ENCODE measurements around the gene SEZ6L2.
A peak's percentile ranks its signal among the peaks of the same experiment; 100 is the strongest.
"Not testable (repeated sequence)": the region's sequence is repeated elsewhere in the genome, so short reads cannot be mapped to it uniquely, and the experiment has no call there.

The SEZ6L2 gene

DNA sequence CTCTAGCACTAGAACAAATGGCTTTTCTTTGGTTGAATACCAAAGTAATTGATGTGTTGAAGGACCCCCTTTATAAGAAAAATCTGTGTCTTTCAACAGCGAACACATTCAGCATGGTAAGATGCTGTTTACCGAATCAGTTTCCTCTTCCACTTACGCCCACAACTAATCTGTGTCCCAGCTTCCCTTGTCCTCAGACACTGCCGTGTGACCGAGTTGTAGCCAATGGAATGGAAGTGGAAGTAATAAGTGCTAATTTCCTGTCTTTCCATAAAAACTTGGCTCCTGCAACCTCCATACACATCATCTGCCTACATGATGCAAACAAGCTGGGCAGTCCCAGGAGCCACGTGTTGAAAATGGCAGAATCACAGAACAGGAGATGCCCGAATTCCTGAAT is 46.7 kb downstream of the SEZ6L2 start:
- no peak for DNase-seq (ENCODE audit: low read depth)

DNA sequence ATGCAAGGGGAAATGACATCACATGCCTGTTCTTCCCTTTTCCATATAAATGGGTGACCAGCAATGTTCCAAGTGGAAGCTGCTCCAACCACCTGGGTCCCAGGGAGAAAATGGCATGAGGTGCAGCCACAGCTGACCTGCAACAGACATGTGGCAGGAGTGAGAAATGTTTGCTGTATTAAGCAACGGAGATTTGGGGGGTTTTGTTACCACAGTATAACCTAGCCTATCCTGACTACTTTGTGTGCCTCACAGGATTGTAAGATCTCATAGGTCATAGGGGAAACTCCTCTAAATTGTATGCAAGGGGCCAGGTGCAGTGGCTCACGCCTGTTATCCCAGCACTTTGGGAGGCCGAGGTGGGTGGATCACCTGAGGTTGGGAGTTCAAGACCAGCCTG is 48.4 kb downstream of the SEZ6L2 start:
- no peak for DNase-seq (ENCODE audit: low read depth)

GRCh38 chr16:29849505-29849904 is 49.8 kb downstream of the SEZ6L2 start:
- DNase-seq (ENCODE audit: low read depth) = no peak

- DNase-seq (ENCODE audit: low read depth) = peak; percentile 74
These were observed 50.7 kb downstream of the SEZ6L2 start for GRCh38 chr16:29848420-29849297.

- DNase-seq (ENCODE audit: low read depth) = no peak
These were observed 53.7 kb downstream of the SEZ6L2 start for GRCh38 chr16:29845656-29846055.

DNA sequence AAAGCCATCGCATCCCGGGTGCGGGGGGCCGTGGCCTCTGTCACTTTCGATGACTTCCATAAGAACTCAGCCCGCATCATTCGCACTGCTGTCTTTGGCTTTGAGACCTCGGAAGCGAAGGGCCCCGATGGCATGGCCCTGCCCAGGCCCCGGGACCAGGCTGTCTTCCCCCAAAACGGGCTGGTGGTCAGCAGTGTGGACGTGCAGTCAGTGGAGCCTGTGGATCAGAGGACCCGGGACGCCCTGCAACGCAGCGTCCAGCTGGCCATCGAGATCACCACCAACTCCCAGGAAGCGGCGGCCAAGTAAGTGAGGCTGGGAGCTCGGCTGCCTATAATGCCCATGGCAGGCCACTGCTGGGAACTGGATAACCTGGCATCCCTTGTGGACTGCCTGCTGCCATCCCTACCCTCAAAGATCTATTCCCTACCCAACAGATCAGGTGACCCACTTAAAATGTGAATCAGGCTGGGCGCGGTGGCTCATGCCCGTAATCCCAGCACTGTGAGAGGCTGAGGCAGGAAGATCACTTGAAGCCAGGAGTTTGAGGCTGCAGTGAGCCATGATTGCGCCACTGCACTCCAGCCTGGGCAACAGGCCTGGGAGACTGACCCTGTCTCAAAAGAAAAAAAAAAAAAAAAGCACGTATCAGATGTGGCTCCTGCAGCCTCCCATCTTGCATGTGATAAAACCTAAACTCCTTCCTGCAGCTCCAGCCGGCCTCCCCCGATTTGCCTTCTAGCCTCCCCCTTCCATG is 54.6 kb downstream of the SEZ6L2 start:
- no peak for DNase-seq (ENCODE audit: low read depth)

DNA sequence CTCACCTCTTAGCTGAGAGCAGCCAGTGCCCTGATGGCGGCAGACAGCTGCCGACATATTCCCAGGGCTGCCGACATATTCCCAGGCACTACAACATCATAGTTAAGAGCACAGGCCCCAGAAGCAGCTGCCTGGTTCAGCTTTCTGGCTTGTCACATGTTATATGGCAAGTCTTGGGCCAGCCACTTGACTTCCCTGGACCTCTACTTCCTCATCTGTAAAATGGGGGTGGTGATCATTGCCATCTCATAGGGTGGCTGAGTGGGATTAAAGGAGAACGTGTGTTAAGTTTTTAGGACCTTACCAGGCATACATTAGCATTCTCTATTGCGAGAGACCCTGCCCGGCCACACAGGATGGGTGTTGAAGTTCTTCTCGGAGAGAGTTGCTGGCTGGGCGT is 55.4 kb downstream of the SEZ6L2 start:
- DNase-seq (ENCODE audit: low read depth) = no peak

- DNase-seq (ENCODE audit: low read depth) = no peak
These were observed 56.5 kb downstream of the SEZ6L2 start for GRCh38 chr16:29842732-29843346.

GRCh38 chr16:29841631-29842030 is 57.7 kb downstream of the SEZ6L2 start:
- DNase-seq (ENCODE audit: low read depth) = no peak

DNA sequence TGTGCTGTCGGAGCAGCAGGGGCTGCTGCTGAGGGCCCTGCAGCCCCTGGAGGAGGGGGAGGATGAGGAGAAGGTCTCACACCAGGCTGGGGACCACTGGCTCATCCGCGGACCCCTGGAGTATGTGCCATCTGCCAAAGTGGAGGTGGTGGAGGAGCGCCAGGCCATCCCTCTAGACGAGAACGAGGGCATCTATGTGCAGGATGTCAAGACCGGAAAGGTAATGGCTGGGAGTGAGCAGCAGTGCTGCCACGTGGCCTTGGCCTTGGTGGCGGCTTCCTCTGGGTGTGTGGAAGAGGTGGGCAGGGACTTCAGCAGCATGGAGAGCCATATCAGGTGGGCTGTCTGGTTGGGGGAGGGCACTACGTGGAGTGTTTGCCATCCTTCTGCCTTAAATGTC is 59.1 kb downstream of the SEZ6L2 start:
- DNase-seq (ENCODE audit: low read depth) = no peak

- no peak for DNase-seq (ENCODE audit: low read depth)
These were observed 59.5 kb downstream of the SEZ6L2 start for GRCh38 chr16:29839822-29840221.

DNA sequence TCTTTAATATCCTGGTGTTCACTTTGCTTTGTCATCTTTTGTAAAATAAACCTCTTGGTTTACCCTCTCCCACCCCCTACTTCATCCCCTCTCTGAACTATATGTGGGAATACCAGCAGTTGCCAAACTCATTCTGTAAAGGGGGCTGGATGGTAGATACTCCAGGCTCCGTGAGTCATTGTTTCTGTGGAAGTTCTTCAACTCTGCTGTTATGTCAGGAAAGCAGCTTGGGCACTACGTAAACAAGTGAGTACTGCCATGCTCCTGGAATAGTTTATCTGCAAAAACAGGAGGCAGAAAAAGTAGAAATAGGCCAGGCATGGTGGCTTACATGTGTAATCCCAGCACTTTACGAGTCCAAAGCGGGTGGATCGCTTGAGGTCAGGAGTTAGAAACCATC is 61.5 kb downstream of the SEZ6L2 start:
- DNase-seq (ENCODE audit: low read depth) = no peak

DNA sequence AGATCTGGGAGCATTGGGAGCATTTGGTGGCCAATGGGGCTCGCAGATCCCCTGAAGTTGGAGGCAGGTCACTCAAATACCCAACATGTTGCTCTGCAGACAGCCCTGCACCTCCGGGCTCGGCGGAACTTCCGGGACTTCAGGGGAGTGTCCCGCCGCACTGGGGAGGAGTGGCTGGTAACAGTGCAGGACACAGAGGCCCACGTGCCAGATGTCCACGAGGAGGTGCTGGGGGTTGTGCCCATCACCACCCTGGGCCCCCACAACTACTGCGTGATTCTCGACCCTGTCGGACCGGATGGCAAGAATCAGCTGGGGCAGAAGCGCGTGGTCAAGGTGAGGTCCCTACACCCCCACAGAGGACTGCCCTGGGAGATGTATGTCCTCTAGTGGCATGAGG is 62.7 kb downstream of the SEZ6L2 start:
- no peak for DNase-seq (ENCODE audit: low read depth)

DNA sequence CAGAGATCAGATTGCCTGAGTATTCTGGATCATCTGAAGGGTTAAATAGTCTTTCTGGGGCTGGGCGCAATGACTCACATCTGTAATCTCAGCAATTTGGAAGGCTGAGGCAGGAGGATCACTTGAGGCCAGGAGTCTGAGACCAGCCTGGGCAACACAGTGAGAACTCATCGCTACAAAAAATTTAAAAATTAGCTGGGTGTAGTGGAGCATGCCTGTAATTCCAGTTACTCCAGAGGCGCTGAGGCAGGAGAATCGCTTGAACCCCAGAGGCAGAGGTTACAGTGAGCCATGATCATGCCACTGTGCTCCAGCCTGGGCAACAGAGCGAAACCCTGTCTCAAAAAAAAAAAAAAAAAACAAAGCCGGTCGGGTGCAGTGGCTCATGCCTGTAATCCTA is 63.4 kb downstream of the SEZ6L2 start:
- no peak for DNase-seq (ENCODE audit: low read depth)

DNA sequence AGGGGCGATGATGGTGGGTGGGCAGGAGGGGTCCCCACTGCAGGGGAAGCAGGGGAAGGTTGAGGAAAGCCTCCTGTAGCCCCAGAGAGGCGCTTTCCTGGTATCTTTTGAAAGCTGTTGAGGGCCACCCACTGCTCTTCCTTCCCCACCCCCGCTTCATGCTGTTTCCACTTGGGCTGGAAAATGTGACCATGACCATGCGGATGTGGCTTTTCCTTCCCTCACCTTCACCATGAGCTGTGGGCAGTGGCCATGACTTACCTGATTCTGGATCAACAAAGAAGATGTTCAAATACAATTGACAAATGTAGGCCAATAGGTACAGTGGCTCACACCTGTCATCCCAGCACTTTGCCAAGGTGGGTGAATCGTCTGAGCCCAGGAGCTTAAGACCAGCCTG is 65.3 kb downstream of the SEZ6L2 start:
- DNase-seq (ENCODE audit: low read depth) = no peak

GRCh38 chr16:29833219-29833618 is 66.1 kb downstream of the SEZ6L2 start:
- DNase-seq (ENCODE audit: low read depth) = not testable (repeated sequence)

- DNase-seq (ENCODE audit: low read depth) = no peak
These were observed 67.9 kb downstream of the SEZ6L2 start for GRCh38 chr16:29831490-29831889.

DNA sequence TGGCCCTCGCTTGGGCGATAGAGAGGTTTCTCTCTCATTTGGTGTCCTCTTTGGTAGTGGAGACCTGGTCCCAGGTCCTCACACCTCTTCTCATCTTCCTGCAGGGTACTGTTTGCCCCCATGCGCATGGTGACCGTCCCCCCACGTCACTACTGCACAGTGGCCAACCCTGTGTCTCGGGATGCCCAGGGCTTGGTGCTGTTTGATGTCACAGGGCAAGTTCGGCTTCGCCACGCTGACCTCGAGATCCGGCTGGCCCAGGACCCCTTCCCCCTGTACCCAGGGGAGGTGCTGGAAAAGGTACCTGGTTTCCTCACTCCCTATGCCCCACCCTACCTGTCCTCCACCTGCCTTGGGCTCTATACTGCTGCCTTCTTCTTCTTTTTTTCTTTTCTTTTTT is 68.6 kb downstream of the SEZ6L2 start:
- DNase-seq (ENCODE audit: low read depth) = no peak

DNA sequence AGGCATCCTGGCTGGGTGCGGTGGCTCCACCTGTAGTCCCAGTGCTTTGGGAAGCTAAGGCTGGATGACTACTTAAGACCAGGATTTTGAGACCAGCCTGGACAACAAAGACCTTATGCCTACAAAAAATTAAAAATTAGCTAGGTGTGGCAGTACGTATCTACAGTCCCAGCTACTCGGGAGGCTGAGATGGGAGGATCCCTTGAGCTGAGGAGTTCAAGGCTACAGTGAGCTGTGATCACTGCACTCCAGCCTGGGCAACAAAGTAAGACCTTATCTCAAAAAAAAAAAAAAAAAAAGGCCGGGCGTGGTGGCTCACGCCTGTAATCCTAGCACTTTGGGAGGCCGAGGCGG is 73.0 kb downstream of the SEZ6L2 start:
- no peak for DNase-seq (ENCODE audit: low read depth)

GRCh38 chr16:29825145-29826044 is 74.0 kb downstream of the SEZ6L2 start:
- no peak for DNase-seq (ENCODE audit: low read depth)

GRCh38 chr16:29824589-29825144 is 74.7 kb downstream of the SEZ6L2 start:
- no peak for DNase-seq (ENCODE audit: low read depth)

DNA sequence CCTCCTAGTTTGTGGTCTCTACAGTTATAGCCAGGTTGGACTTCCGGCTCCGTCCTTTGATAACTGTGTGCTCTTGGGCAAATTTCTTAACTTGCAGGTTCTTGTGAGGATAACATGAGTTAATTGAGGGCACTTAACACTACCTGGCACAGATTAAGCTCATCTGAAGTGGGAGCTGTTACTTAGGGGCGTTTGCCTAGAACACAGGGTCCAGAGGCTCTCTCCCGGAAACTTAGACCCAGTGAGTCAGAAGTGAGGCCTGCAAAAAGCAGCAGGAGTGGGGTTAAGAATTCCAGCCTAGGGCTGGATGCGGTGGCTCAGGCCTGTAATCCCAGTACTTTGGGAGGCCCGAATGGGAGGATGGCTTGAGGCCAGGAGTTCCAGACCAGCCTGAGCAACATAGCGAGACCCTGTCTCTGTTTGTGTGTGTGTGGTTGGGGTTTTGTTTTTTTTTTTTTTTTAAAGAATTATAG is 77.7 kb downstream of the SEZ6L2 start:
- no peak for DNase-seq (ENCODE audit: low read depth)
